ENCODE data around the gene EEF1A2.

EEF1A2 gene

DNA sequence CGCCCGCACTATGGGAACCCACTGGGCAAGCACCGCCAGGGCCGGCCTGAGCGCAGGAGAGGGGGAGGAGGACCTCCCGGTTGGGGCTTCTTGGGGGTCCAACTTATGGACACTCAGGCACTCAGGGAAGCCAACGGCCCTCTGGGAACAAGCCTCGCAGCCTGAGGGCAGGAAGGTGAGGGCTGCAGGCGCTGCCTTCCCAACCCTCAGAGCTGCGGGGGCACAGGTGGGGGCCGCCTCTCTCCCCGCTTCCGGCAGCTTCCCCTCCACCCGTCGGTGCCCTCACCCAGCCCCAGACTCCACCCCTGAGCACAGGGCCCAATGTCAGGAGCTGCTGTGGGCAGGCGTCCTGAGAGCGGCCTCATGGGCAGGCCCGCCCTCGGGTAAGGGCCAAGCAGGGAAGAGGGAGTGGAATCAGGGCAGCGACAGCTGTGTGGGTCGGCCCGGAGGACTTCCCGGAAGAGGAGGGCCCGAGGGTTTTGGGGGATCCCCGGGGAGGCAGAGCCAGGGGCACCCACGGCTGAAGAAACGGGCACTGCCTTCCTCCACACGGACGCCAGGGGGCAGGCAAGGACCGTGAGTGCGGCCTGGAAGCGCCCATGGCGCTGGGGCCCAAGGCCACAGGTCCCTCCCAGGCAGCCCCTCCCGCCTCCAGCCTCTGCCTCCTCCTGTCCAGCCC lies 38.8 kb upstream of the EEF1A2 start:
- DNase-seq (ENCODE audit: low read depth in 3 of 3, low spot score in 1 of 3): peak; percentile 83 to 91 (median 86)

DNA sequence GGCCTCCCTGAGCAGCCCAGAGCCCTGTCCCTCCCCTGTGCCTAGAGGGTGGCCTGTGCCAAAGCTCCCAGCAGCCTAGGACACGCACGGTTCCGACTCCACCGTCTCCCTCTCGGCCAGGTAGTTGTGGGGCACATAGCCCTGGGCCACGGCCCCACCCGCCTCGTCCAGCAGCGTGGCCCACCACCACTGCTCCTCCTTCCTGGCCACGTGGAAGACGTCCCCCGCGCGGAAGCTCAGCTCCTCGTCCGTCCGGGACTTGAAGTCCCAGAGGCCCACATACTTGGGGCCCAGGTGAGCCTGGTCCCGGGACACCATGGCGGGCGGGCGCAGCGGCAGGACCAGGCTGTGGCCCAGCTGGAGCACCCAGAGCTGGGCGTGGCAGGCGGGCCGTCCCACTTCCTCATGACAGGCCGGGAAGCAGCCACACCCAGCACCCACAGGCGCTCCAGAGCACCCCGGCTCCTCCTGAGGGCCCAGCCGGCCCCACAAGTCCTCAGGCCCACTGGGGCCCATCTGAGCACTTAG lies 38.2 kb upstream of the EEF1A2 start, which contains the start of gene PTK6:
TSS of gene PTK6 (minus strand) at position 380 of the 528 bp plus-strand sequence. CDS start at position 318, 62 bp downstream.
- no peak for DNase-seq (ENCODE audit: low read depth in 3 of 3, low spot score in 1 of 3)

DNA sequence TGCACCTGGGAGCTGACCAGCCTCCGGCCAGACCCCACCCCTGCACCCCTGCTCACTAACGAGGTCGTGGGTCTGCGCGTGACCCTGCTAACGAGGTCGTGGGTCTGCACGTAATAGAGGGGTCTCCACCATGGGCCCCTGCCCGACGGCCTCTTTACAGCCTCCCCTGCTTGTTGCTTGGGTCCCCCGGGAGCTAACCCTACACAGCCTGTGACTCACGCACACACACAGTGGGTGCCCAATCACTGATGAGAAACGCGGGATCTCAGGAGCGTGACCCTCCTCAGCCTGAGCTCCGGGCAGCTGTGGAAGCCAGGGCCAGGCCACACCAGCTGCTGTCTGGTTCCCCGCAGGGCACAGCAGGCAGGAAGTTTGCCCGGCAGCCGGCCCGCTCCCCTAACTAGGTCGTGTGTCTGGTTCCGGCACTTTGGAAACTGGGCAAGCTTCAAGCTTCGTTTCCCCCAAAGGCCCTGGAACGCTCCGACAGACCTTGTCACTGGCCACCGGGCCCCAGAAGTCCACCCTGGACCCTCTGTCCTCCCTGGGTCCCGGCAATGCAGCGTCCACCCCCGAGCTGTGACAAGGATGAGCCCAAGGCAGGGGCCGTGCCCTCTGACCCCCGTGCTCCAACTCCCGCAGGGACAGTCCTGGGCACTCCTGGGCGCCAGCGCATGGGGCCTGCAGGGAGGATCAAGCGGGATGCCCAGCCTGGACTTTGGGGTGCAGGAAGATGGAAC lies 37.5 kb upstream of the EEF1A2 start:
- DNase-seq (ENCODE audit: low read depth in 3 of 3, low spot score in 1 of 3): no peak

DNA sequence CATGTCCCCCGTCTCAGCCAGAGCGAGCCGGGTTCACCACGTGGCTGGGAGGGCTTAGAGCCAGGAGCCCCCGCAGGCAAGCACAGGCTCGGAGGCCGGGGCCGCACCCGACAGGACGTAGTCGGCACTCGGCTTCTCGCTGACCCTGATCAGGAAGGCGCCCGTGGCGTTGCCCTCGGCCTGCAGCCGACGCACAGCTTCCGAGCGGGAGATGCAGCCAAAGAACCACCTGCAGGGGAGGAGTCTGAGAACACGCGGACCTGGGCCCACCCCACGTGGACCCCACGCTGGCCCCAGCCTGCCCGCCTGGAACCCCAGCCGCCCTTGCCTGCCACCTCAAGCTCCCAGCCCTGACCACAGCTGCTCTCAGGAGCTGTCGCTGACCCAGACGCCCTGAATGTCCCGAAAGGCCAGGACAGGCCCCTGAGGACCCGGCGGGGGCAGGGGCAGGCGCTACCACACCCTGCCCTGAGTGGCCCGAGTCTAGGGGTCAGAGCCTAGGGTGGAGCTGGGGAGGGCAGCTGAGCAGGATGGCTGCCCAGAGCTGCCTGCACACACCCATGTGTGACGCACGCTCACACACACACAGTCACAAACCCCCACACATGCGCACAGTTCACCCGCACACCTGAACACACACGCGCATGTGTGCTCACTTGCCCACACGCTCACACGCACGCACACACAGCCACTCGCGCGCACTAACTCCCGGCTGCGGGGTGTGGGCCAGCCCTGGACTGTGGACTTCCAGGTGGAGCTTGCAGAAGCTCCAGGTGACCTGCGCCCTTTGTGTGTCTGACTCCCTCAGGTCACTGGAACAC lies 36.2 kb upstream of the EEF1A2 start:
- no peak for DNase-seq (ENCODE audit: low read depth in 3 of 3, low spot score in 1 of 3)

DNA sequence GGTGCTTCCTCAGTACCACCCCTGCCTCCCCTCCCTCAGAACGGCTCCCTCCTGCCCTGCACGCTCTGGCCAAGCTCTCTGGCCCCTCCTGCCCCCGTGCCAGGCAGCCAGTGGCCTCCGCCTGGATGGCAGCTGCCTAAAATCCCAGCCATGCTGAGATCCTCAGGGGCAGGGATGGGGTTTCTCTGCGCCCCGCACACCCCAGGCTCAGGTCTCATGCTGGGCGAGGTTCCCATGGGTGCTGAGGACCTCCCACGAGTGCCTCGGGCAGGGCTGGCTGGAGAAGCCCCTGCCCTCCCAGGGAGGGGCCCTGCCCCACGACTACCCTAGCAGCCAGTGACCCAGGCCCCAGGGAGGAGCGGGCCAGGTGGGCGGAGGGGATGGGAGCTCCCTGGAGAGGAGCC lies 35.5 kb upstream of the EEF1A2 start:
- DNase-seq (ENCODE audit: low read depth in 3 of 3, low spot score in 1 of 3): no peak

DNA sequence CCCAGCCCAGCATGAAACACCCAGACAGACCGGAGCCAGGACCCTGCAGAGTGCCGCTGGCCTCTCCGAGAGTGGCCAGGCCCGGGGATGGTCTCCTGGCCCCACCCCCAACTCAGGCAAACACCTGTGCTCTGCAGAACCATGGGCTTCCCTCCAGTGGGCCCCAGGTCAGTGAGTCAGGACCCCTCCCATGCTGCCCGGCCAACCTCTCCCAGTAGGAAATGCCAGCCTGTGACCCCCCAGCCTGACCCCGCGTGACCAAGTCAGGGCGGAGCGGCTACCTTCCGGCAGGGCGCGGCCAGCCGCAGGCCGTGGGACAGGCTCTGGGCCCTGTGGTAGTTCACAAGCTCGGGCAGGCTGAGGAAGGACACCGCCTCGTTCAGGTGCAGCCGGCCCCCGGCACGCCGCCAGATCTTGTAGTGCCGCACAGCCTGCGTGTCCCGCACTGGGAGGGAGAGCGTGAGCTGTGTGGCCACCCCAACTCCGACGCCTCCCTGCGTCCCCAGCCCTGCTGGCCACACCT lies 35.0 kb upstream of the EEF1A2 start:
- no peak for DNase-seq (ENCODE audit: low read depth in 3 of 3, low spot score in 1 of 3)

DNA sequence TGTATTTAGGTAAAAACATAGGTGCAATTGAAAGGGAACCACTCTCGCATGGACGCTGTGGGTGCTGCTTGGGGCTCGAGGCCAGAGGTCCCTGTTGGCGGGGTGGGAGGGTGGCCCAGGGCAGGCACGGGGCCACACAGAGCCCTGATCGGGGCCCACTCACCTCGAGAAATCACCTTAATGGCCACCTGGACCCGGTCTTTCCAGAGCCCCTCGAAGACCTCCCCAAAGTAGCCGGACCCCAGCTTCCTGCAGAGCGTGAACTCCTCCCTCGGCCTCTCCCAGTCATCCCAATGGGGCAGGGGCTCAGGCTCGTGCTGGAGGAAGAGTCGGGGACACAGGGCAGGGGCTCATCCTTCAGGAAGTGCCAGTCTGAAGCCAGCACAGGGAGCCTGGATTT lies 34.5 kb upstream of the EEF1A2 start:
- DNase-seq (ENCODE audit: low read depth in 3 of 3, low spot score in 1 of 3): no peak

DNA sequence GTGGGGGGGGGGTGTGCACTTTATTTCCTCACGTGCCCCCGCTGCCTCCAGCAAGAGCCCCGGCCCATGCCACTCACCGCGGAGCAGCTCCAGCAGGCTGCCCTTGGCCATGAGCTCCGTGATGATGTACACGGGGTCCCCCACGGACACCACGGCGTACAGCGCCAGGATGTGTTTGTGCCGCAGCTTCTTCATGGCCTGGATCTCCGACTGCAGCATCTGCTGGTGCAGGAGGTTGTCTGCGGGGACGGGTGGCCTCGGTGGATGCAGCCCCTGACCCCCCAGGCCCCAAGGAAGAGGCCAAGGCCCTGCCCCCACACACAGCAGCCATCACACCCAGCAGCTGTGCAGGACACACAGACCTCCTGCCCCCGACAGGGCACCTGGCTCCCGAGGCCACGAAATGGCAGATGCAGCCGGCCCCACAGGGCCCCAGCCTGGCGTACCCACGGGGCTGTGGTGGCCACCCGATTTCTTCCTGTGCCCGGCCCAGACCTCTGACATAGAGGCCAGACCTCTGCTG lies 33.6 kb upstream of the EEF1A2 start:
- no peak for DNase-seq (ENCODE audit: low read depth in 3 of 3, low spot score in 1 of 3)

DNA sequence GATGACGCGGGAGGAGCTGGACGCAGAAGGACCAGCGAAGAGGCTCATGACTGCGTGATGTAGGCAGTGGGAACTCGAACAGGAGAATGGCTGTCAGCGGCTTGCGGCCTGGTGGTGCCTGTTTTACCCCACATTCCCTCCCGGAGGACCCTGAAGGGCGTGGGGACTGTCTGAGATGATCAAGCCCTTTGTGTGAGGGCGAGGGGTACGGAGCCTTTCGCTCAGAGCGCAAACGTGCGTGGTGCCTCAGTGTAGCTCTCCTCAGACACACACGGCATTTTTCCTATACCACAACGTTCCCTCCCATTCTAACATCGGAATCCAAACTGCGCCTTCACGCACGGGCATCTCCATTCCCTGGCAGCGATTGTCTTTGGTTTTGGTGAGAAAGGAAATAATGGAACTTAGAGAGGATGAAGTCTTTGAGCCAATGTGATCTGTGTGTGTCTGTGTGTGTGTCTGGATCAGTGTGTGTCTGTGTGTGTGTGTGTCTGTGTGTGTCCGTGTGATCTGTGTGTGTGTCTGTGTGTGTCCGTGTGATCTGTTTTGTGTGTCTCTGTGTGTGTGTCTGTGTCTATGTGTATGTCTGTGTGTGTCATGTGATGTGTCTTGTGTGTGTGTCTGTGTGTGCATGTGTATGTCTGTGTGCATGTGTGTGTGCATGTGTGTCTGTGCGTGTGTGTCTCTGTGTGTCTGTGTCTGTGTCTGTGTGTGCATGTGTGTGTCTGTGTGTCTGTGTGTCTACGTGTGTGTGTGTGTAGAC lies 33.0 kb upstream of the EEF1A2 start:
- DNase-seq (ENCODE audit: low read depth in 3 of 3, low spot score in 1 of 3): no peak

DNA sequence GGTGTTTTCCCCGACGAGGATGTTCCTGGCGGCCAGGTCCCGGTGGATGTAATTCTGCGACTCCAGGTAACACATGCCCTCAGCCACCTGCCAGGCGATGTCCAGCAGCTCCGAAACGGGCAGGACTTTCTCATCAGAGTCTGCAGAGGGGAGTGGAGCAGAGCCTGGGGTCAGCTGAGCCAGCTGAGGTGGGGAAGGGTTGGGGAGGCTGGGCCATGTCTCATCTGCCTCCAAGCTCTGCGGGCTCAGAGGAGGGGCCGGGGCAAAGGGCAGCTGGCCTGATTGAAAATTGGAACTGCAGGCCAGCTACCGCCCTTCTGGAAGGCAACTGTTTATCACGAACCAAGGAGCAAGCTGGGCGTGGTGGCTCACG lies 31.9 kb upstream of the EEF1A2 start:
- no peak for DNase-seq (ENCODE audit: low read depth in 3 of 3, low spot score in 1 of 3)

DNA sequence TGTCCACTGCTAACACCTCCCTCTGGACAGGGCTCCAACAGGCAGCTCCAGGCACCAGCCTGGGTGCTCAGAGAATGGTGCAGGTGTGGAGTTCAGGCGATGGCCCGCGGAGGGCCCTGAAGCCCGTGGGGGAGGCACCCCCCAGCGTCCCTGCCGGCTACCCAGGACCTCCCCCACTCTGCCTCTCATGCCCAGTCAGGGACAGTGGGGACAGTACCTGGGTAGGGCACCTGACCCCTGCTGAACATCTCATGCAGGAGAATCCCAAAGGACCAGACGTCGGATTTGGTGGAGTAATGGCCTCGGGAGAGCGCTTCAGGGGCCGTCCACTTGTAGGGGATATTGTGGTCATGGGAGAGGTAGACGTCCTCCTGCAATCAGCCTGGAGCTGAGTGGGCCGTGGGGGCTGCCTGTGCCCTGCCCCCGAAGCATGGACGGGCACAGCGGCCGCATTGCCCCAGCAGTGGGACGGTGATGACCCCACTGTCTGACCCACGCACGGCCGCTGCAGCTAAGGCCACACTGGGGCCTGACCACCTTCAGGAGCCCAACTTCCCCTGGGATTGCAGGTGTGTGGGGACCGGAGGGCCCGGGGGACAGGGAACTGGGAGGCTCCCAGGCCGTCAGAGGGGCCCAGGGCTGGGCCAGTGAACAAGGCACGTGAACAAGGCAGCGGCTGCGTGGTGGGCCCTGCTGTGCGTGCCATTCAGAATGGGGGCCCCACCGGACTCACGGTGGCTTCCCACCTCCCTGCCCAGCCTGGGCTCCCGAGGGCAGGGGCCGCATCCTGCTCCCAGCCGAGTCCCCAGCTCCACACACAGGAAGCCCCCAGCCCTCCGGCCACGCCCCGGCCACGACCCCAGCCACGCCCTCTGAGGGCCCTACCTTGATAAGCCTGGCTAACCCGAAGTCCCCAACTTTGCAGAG lies 31.2 kb upstream of the EEF1A2 start:
- no peak for DNase-seq (ENCODE audit: low read depth in 3 of 3, low spot score in 1 of 3)

DNA sequence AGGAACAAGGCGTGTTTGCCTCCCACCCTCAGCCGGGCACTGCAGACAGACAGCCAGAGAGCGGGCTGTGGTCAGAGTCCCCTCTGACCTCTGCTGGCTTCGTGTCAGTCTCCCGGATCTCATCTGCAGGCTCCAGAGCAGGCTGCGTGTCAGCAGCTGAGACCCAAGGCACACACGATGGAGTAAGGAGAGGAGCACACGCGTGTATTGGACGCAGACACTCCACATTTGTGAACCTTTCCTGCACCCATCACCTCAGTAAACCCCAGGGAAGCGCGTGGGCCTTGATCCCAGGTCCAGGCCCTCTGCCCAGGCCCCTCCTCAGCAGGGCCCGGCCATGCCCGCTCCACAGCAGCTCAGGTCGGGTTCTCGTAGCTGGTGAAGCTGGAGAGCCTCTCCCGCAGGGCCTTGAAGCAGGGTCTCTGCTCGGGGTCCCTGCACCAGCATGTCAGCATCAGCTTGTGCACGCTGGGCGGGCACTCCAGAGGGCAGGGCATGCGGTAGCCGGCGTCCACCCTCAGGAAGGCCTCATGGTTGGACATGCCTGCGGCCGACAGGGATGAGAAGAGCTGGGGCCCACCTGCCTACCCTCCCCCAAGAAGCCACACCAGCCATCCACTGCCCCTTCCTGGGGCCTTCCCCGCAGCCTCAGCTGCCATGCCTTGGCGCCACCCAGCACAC lies 30.4 kb upstream of the EEF1A2 start:
- DNase-seq (ENCODE audit: low read depth in 3 of 3, low spot score in 1 of 3): no peak

DNA sequence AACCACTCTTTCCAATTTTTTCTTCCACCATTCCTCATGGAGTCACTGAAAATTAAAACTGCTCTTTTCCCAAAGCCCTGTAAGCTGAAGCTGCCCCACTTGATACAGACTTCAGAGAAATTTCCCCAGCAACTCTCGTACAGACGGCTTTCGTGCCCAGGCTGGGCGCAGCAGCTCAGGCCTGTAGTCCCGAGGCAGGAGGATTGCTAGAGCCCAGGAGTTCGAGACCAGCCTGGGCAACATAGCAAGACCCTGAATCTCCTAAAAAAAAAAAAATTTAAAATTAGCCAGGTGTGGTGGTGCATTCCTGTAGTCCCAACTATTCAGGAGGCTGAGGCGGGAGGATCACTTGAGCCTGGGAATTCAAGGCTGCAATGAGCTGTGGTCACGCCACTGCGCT lies 28.3 kb upstream of the EEF1A2 start:
- no peak for DNase-seq (ENCODE audit: low read depth in 3 of 3, low spot score in 1 of 3)

DNA sequence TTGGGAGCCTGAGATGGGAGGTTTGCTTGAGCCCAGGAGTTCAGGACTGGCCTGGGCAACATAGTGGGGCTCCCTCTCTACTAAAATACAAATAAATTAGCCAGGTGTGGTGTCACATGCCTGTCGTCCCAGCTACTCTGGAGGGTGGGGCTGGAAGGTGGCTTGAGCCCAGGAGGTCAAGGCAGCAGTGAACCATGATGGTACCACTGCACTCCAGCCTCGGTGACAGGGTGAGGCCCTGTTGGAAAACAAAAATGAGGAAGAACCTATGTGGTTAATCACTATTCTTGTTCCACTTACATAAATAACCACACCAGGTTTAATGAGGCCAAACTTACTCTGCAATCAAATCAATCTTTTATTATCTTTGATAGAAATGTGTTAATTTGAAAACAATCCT lies 27.1 kb upstream of the EEF1A2 start:
- no peak for DNase-seq (ENCODE audit: low read depth in 3 of 3, low spot score in 1 of 3)

DNA sequence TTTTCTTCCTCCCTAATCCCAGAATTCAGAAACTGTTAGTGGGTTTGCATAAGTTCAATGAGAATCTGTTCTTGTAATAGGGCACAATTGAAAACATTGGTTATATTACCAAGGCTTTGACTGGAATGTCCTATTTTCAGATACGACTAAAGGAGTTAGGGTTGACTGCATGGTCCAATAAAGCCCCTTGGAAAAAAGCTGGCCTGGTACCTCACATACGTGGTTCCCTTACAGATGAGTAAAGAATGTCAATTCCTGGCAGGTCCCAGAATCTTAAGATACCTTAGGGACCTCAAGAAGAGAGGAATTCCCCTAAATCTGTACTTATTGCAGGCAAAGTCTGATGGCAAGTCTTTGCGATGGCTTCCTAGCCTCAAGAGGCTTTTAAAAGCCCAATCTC lies 26.3 kb upstream of the EEF1A2 start:
- DNase-seq (ENCODE audit: low read depth in 3 of 3, low spot score in 1 of 3): no peak

DNA sequence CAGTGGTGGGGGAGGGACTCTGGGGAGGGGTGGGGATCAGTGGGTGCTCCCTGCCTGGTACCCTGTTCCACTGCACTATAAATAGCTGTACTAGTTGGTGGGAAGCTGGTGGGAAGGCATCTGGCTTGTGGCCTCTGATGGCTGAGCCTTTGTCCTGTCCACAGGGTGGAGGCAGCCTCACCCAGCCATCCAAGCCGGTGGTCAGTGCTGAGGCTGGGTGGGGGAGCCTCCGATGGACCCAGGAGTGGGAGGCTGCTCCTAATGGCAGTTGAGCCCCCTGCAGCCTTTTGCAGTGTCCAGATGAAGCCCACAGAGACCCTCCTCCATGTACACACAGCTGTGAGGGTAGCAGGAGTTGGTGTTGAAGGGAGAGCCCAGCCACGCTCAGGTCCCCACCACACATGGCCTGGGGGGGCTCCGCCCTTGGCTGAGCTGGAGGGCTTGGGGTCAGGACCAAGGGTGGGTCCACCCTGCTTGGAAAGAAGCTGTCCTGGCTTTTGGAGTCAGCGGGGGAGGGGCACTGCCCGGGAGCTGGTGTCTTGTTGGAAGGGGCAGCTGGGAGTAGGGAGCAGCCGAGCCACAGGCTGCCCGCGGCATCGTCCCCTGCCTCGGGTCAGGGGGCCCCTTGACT lies 24.2 kb upstream of the EEF1A2 start:
- no peak for DNase-seq (ENCODE audit: low read depth in 3 of 3, low spot score in 1 of 3)

DNA sequence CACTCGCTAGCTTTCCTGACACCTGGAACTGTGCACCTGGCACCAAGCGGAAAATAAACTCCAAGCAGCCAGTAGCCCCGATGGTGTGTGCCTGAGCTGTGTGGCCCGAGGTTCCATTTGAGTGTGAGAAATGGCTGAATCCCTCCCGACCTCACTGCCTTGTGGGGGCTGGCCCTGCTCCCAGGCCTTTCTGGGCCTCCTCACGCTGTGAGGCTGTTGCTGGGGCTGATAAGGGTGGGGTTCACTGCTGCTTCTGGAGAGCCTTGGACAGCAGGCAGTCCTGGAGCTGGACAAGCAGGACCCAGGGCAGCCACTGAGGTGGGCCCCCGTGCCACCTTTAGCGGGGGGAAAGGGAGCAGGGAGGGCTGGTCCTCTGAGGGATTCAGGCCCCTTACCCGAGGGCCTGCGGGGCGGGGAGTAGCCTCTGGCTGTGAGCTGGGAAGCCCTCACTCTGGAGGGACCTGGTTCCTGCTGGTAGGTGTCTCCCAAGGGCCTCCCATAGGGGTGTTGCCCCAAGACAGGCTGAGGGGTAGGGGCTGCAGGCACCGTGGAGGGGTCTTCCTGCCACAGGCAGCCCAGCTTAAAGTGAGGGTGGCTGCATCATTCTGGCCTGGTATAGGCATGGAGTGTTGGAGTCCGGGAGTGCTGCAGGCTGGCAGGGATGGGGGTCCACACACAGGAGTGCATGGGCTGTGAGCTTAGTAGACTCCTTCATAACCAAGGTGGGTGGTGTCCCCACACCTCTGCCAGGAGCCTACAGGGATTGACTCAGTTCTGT lies 23.4 kb upstream of the EEF1A2 start:
- no peak for DNase-seq (ENCODE audit: low read depth in 3 of 3, low spot score in 1 of 3)

DNA sequence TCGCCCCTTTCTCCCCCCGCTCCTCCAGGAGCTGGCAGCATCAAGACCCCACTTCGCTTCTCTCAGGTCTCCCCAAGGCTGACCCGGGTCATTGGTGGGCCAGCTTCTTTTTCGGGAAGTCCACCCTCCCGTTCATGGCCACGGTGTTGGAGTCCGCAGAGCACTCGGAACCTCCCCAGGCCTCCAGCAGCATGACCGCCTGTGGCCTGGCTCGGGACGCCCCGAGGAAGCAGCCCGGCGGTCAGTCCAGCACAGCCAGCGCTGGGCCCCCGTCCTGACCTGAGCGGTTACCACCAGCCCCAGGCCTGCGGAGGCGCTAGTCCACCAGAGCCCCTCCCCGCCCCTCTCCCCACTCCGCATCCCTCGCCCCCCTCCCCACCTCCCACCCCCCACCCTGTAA lies 22.7 kb upstream of the EEF1A2 start:
- DNase-seq (ENCODE audit: low read depth in 3 of 3, low spot score in 1 of 3): no peak

Measured in stimulated activated CD4-positive, alpha-beta T cell treated with anti-CD3 and anti-CD28 coated beads, TNF-alpha, amount 100 ng/mL, for 1 hour (primary cell).